ENCODE measurements around the gene SUV39H1. TPM values are rescaled to one million over a fixed set of nuclear protein-coding genes. Genes with fewer than 3 reads are reported as not detected.

Gene SUV39H1
- total RNA-seq, 1 donor from 2014 or later: 2.6 TPM

DNA sequence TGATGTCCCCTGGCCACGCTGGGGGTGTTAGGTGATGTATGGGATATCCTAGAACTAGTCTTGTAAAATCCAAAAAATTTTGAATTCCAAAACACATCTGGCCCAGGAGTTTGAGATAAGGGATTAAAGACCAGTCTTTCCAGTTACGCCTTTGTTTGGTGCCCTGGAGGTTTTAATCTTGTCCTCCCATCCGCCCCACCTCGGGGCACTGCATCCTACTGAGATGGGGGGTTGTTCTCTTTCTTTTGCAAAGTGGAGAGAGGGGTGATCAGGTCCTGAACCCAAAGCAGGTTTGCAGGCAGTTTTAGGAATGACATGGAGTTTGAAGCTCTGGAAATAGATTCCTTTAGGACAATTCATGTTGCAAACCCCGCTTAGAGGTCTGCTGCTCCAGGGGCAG is 1.8 kb downstream of the SUV39H1 start:
- Histone ChIP-seq H3K4me3 (ENCODE audit: low read length in 3 of 3) (no peak overlapping the region), H3K36me3 (ENCODE audit: control insufficient read depth in 3 of 3, insufficient read depth in 3 of 3, low read length in 3 of 3) (peaks cover 12 to 19% (median 16%) of the 10 kb centered on the region in 3 donors), H3K27ac (ENCODE audit: low read depth, low read length) (no peak overlapping the region), H3K27me3 (ENCODE audit: control insufficient read depth in 3 of 3, insufficient read depth in 3 of 3, low read length in 3 of 3) (no peaks in the 10 kb centered on the region), H3K4me1 (ENCODE audit: control insufficient read depth in 3 of 3, insufficient read depth in 3 of 3, low read length in 3 of 3) (peaks cover 10 to 16% (median 15%) of the 10 kb centered on the region in 3 donors), H3K9ac (ENCODE audit: low read depth in 1 of 3, low read length in 3 of 3) (no peak overlapping the region), H3K9me3 (ENCODE audit: control insufficient read depth in 3 of 3, low read length in 3 of 3) (no peaks in the 10 kb centered on the region)

DNA sequence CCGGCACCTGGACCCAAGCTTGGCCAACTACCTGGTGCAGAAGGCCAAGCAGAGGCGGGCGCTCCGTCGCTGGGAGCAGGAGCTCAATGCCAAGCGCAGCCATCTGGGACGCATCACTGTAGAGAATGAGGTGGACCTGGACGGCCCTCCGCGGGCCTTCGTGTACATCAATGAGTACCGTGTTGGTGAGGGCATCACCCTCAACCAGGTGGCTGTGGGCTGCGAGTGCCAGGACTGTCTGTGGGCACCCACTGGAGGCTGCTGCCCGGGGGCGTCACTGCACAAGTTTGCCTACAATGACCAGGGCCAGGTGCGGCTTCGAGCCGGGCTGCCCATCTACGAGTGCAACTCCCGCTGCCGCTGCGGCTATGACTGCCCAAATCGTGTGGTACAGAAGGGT is 3.7 kb downstream of the SUV39H1 start:
- Histone ChIP-seq H3K36me3 (ENCODE audit: control insufficient read depth in 3 of 3, insufficient read depth in 3 of 3, low read length in 3 of 3) (peaks cover 12 to 19% (median 17%) of the 10 kb centered on the region in 3 donors), H3K9ac (ENCODE audit: low read depth in 1 of 3, low read length in 3 of 3) (no peak overlapping the region), H3K4me3 (ENCODE audit: low read length in 3 of 3) (no peak overlapping the region), H3K27me3 (ENCODE audit: control insufficient read depth in 3 of 3, insufficient read depth in 3 of 3, low read length in 3 of 3) (no peaks in the 10 kb centered on the region), H3K4me1 (ENCODE audit: control insufficient read depth in 3 of 3, insufficient read depth in 3 of 3, low read length in 3 of 3) (peaks cover 9 to 12% (median 10%) of the 10 kb centered on the region in 3 donors), H3K9me3 (ENCODE audit: control insufficient read depth in 3 of 3, low read length in 3 of 3) (no peaks in the 10 kb centered on the region), H3K27ac (ENCODE audit: low read depth, low read length) (no peak overlapping the region)

DNA sequence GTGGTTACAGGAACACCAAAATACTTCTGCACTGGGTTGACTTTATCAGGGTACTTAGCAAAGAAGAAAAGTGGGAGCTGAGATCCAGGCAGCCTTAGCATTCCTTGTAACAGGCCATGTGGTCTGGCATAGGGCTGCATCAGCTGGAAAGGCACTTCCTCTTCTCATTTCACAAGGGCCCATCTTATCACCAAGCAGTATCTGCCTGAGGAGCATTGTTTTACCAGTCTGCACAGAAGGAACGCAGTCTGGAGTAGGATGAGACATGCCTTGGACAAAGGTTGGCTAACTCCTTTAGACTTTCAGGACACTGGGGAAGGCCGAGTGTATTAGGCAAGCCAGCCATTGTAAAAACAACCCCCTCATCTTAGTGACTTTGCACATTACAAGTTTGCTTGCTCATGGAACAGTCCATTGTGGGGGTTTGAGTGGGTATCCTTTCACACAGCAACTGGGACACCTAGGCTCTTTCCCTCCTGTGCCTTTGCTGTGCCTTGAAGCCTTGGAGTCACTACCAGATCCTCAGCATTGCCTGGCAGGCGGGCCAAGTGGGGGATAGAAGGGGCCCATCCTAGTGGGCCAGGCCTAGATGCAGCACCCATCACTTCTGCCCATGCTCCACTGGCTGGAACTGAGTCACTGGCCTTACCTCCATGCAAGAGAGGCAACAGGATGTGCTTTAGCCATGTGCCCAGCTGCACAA is 4.6 kb downstream of the SUV39H1 start:
- Histone ChIP-seq H3K27ac (ENCODE audit: low read depth, low read length) (no peak overlapping the region), H3K4me1 (ENCODE audit: control insufficient read depth in 3 of 3, insufficient read depth in 3 of 3, low read length in 3 of 3) (peaks cover 4 to 5% (median 4%) of the 10 kb centered on the region in 3 donors), H3K36me3 (ENCODE audit: control insufficient read depth in 3 of 3, insufficient read depth in 3 of 3, low read length in 3 of 3) (peaks cover 12 to 19% (median 17%) of the 10 kb centered on the region in 3 donors), H3K9ac (ENCODE audit: low read depth in 1 of 3, low read length in 3 of 3) (no peak overlapping the region), H3K4me3 (ENCODE audit: low read length in 3 of 3) (no peak overlapping the region), H3K27me3 (ENCODE audit: control insufficient read depth in 3 of 3, insufficient read depth in 3 of 3, low read length in 3 of 3) (no peaks in the 10 kb centered on the region), H3K9me3 (ENCODE audit: control insufficient read depth in 3 of 3, low read length in 3 of 3) (no peaks in the 10 kb centered on the region)

DNA sequence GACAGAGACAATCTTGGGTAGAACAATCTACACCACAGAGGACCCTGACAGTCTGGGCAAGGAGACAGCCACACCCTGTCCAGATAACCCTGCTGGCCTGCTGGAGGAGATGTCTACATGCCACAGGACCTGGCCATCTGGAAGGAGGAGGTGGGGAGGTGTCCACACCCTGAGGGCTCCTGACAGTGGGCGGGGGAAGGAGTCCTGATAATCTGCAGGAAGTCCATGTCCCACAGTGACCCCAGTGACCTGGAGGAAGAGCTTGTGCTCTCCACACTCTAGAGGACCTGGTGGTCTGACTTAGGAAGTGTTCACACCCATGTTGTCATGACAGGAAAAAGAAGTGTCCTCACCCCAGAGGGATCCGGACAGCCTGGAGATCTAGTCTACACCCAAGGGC is 5.5 kb downstream of the SUV39H1 start:
- Histone ChIP-seq H3K36me3 (ENCODE audit: control insufficient read depth in 3 of 3, insufficient read depth in 3 of 3, low read length in 3 of 3) (peaks cover 14 to 19% (median 19%) of the 10 kb centered on the region in 3 donors), H3K27me3 (ENCODE audit: control insufficient read depth in 3 of 3, insufficient read depth in 3 of 3, low read length in 3 of 3) (no peaks in the 10 kb centered on the region), H3K27ac (ENCODE audit: low read depth, low read length) (no peak overlapping the region), H3K9me3 (ENCODE audit: control insufficient read depth in 3 of 3, low read length in 3 of 3) (no peaks in the 10 kb centered on the region), H3K4me1 (ENCODE audit: control insufficient read depth in 3 of 3, insufficient read depth in 3 of 3, low read length in 3 of 3) (peaks cover 4 to 5% (median 4%) of the 10 kb centered on the region in 3 donors), H3K4me3 (ENCODE audit: low read length in 3 of 3) (no peak overlapping the region), H3K9ac (ENCODE audit: low read depth in 1 of 3, low read length in 3 of 3) (no peak overlapping the region)

DNA sequence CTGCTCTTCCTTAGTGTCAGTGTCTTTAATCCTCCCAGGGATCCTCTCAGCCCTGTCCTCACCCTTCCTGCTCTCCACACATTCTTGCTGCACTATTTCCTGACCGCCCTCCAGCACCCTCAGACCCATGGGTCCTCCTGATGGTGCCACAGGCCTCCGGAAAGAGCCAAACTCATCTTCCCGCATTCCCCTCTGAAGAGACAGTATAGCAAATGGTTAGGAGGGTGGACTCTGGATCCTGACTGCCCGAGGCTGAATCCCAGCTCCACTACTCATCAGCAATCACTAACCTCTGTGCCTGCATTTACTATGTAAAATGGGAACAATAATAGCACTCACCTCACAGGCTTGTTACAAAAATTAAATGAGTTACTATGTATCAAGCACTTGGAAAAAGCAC is 6.2 kb downstream of the SUV39H1 start:
- no peaks in the 10 kb centered on the region for H3K4me1 ChIP-seq (ENCODE audit: control insufficient read depth in 3 of 3, insufficient read depth in 3 of 3, low read length in 3 of 3)
- no peak overlapping the region for H3K4me3 ChIP-seq (ENCODE audit: low read length in 3 of 3)
- H3K36me3 ChIP-seq (ENCODE audit: control insufficient read depth in 3 of 3, insufficient read depth in 3 of 3, low read length in 3 of 3): peaks cover 17 to 19% (median 19%) of the 10 kb centered on the region in 3 donors
- H3K9ac ChIP-seq (ENCODE audit: low read depth in 1 of 3, low read length in 3 of 3): no peak overlapping the region
- H3K27me3 ChIP-seq (ENCODE audit: control insufficient read depth in 3 of 3, insufficient read depth in 3 of 3, low read length in 3 of 3): no peaks in the 10 kb centered on the region
- no peaks in the 10 kb centered on the region for H3K9me3 ChIP-seq (ENCODE audit: control insufficient read depth in 3 of 3, low read length in 3 of 3)
- H3K27ac ChIP-seq (ENCODE audit: low read depth, low read length): no peak overlapping the region

DNA sequence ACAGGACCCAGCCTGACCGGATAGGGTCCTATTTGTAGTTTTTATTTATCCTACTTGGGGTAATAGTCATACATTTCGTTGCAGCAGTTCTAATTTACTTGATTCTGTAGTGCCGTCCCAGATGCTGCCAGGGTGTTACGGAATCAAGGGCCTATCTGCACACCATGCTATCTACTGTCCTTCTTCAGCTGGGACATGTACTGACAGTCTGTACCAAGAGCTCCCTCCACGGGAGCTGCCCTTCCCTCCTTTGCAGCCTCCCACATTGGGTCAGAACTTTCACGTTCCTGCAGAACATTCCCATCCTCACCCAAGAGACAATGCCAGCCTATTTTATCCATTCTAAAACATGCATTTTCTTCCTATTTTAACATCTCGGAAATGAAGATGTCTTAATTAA is 6.7 kb downstream of the SUV39H1 start:
- Histone ChIP-seq H3K27ac (ENCODE audit: low read depth, low read length) (no peak overlapping the region), H3K36me3 (ENCODE audit: control insufficient read depth in 3 of 3, insufficient read depth in 3 of 3, low read length in 3 of 3) (peaks cover 17 to 19% (median 19%) of the 10 kb centered on the region in 3 donors), H3K4me1 (ENCODE audit: control insufficient read depth in 3 of 3, insufficient read depth in 3 of 3, low read length in 3 of 3) (no peaks in the 10 kb centered on the region), H3K4me3 (ENCODE audit: low read length in 3 of 3) (no peak overlapping the region), H3K9me3 (ENCODE audit: control insufficient read depth in 3 of 3, low read length in 3 of 3) (no peaks in the 10 kb centered on the region), H3K9ac (ENCODE audit: low read depth in 1 of 3, low read length in 3 of 3) (no peak overlapping the region), H3K27me3 (ENCODE audit: control insufficient read depth in 3 of 3, insufficient read depth in 3 of 3, low read length in 3 of 3) (no peaks in the 10 kb centered on the region)

DNA sequence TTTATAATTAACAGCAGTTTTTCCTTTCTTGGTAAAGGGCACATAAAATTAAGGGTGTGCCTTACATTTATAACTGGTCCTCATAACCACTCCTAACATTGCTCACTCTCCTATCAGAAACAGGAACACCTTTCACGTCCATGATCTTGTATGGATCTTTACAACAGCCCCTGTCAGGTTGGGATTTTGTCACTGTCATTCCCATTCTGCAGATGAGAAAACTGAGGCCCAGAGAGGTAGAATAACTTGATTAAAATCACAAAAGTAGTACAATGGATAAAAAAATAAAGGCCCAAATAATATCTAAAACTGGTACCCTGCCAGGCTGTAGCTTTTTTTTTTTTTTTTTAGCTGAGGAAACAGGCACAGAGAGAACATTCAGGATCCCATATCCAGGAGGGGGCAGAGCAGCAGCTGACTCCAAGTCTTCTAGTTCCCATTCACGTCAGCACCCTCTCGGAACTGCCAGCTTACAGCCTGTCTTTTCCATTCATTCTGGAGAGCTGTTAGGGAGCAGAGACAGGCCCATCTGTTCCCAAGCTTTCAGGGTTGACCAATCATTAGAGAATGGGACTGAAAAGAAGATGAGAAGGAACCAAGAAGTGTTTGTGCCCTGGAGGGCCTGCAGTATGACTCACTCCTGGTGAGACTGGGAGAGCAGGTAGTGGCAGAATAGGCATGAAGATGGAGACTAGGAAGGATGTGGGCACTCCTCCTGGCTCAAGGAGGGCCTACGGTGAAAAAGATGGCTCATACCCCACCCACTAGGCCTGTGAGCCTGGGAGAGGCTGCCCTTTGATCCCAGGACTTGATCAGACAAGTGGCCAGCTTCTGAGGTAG is 7.3 kb downstream of the SUV39H1 start:
- no peak overlapping the region for H3K27ac ChIP-seq (ENCODE audit: low read depth, low read length)

DNA sequence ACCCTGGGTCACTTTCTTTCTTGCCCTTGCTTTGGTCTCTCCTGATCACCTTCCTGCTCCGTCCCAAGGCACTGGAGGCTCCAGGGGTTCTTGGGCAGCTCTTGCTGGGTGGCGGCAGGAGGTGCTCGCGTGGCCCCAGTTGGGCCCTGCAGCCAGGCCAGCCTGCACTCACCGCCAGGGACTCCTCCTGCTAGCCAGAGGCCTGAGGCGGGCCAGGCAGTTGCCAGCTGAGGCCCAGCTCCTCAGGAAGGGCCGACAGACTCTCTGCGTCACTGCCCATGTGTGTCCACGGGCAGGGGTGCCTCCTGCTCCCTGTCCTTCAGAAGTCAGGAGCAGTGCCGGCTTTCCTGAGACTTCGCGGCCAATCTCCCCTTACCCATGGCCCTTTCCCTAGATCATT is 9.3 kb downstream of the SUV39H1 start:
- H3K27me3 ChIP-seq (ENCODE audit: control insufficient read depth in 3 of 3, insufficient read depth in 3 of 3, low read length in 3 of 3): peaks cover 0 to 3% (median 0%) of the 10 kb centered on the region in 3 donors
- no peaks in the 10 kb centered on the region for H3K9me3 ChIP-seq (ENCODE audit: control insufficient read depth in 3 of 3, low read length in 3 of 3)
- H3K4me1 ChIP-seq (ENCODE audit: control insufficient read depth in 3 of 3, insufficient read depth in 3 of 3, low read length in 3 of 3): no peaks in the 10 kb centered on the region
- H3K9ac ChIP-seq (ENCODE audit: low read depth in 1 of 3, low read length in 3 of 3): no peak overlapping the region
- H3K4me3 ChIP-seq (ENCODE audit: low read length in 3 of 3): no peak overlapping the region
- peaks cover 12 to 13% (median 12%) of the 10 kb centered on the region in 3 donors for H3K36me3 ChIP-seq (ENCODE audit: control insufficient read depth in 3 of 3, insufficient read depth in 3 of 3, low read length in 3 of 3)
- H3K27ac ChIP-seq (ENCODE audit: low read depth, low read length): no peak overlapping the region

More for the DNA sequence above, 7.3 kb downstream of the SUV39H1 start:
- H3K4me1 ChIP-seq (ENCODE audit: control insufficient read depth in 3 of 3, insufficient read depth in 3 of 3, low read length in 3 of 3): no peaks in the 10 kb centered on the region
- H3K9me3 ChIP-seq (ENCODE audit: control insufficient read depth in 3 of 3, low read length in 3 of 3): no peaks in the 10 kb centered on the region
- H3K4me3 ChIP-seq (ENCODE audit: low read length in 3 of 3): no peak overlapping the region
- peaks cover 17 to 19% (median 19%) of the 10 kb centered on the region in 3 donors for H3K36me3 ChIP-seq (ENCODE audit: control insufficient read depth in 3 of 3, insufficient read depth in 3 of 3, low read length in 3 of 3)
- H3K27me3 ChIP-seq (ENCODE audit: control insufficient read depth in 3 of 3, insufficient read depth in 3 of 3, low read length in 3 of 3): peaks cover 0 to 3% (median 0%) of the 10 kb centered on the region in 3 donors
- H3K9ac ChIP-seq (ENCODE audit: low read depth in 1 of 3, low read length in 3 of 3): no peak overlapping the region

DNA sequence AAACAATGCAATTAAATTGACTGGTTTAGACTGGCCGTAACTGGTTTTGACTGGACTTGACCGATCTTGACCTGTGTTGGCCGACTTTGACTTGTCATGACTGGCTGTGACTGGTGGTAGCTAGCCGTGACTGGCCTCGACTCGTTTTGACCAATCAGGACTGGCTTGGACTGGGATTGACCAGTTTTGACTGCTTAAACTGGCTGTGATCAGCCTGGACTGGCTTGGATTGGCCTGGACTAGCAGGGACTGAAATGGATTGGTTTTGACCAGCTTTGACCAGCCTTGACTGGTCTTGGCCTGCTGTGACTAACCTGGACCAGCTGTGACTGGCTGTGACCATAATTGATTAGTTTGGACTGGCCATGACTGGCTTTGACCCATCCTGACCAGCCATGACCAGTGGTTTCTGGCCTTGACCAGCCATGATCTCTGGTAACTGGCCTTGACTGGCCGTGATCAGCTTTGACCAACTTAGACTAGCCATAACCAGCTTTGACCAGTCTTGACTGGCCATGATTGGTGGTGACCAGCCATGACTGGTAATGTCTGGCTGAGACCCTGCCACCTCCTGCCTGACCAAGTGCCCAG is 13.1 kb downstream of the SUV39H1 start:
- H3K9ac ChIP-seq (ENCODE audit: low read depth in 1 of 3, low read length in 3 of 3): no peak overlapping the region
- peaks cover 0 to 8% (median 6%) of the 10 kb centered on the region in 3 donors for H3K4me1 ChIP-seq (ENCODE audit: control insufficient read depth in 3 of 3, insufficient read depth in 3 of 3, low read length in 3 of 3)
- H3K9me3 ChIP-seq (ENCODE audit: control insufficient read depth in 3 of 3, low read length in 3 of 3): no peaks in the 10 kb centered on the region
- H3K27ac ChIP-seq (ENCODE audit: low read depth, low read length): no peak overlapping the region
- H3K36me3 ChIP-seq (ENCODE audit: control insufficient read depth in 3 of 3, insufficient read depth in 3 of 3, low read length in 3 of 3): peaks cover 0 to 4% (median 3%) of the 10 kb centered on the region in 3 donors
- peaks cover 0 to 3% (median 0%) of the 10 kb centered on the region in 3 donors for H3K27me3 ChIP-seq (ENCODE audit: control insufficient read depth in 3 of 3, insufficient read depth in 3 of 3, low read length in 3 of 3)
- no peak overlapping the region for H3K4me3 ChIP-seq (ENCODE audit: low read length in 3 of 3)

Measured in skeletal muscle tissue (tissue), 4 donors.